AG04450 (cell line): ENCODE results near the gene TESPA1. TPM values are rescaled to one million over a fixed set of nuclear protein-coding genes. Genes with fewer than 3 reads are reported as not detected.

Experiments used
- CTCF ChIA-PET: fragments of 300-600, 350-600 bp; formaldehyde crosslinking; extraction: SDS; loops from one replicate; lab custom pipeline; 2022; ENCODE audit warnings: antibody characterized with exemption, inconsistent platforms; lab: Charles Lee
- POLR2A ChIA-PET: fragments of 350-600 bp; formaldehyde crosslinking; extraction: SDS; loops from one replicate; lab custom pipeline; 2021; ENCODE audit warnings: antibody characterized with exemption, inconsistent platforms; lab: Yijun Ruan, JAX
- DNase-seq: peaks from one replicate; pipeline ENCODE4 v3.0.0-alpha.2; 2011; ENCODE audit warnings: low read depth, low spot score
- H3K27ac ChIP-seq: one replicate; pipeline ENCODE4 v1.5.1; 2012; ENCODE audit warnings: low read depth, low read length, control low read depth
- H3K27me3 ChIP-seq: one replicate; pipeline ENCODE4 v1.6.0; 2012; ENCODE audit warnings: low read length; ENCODE audit not compliant: control insufficient read depth, insufficient read depth
- H3K4me3 ChIP-seq: 2 replicates; pipeline ENCODE4 v1.5.1; 2011; ENCODE audit warnings: mild to moderate bottlenecking, low read depth, low read length, control low read depth
- H3K9me3 ChIP-seq: 2 replicates; pipeline ENCODE4 v1.5.1; 2012; ENCODE audit warnings: low read length; ENCODE audit not compliant: control insufficient read depth, insufficient read depth
- polyA plus RNA-seq: library from polyadenylated mRNA; depleted of rRNA; stranded (reverse); fragments of >200 nt; gene quantifications from 2 replicates; pipeline ENCODE4 v1.2.3, GENCODE V29; 2011
- TF ChIP-seq, protein P1 (sequence below): IDR thresholded peaks from 2 replicates; pipeline ENCODE4 v1.5.1; 2011; ENCODE audit warnings: low read depth, low read length, control low read depth, inconsistent platforms

TESPA1 gene
- polyA plus RNA-seq, 1 experiment: not detected

DNA sequence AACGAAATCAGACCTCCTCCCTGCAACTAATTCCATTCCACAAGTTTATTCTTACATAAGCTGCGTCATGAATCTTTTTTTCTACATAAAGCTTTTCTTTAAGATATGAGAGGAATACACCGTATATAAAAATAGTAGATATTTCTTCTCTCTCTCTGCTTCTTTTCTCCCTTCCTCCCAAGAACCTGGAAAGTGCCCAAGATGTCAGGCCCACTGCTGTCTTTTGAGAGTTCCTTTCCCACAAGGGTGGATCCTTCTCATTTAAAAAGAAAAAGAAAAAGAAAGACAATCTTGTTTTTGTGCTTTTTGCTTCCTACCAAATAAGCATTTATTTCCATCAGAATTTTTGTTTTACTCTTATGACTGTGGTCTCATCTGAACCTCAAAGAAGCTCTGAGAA lies 11.0 kb downstream of the TESPA1 start:
- ChIA-PET CTCF (interaction anchor here (6.1 to 7.8 kb wide), 2 partner anchors 16 to 19 kb away, joined by 41 to 47 read pairs; no protein-coding TSS in a partner anchor), POLR2A (no interaction called here)
- no peak for DNase-seq
- Histone ChIP-seq H3K27ac (no peak overlapping the region), H3K9me3 (no peaks in the 10 kb centered on the region), H3K4me3 (no peak overlapping the region), H3K27me3 (no peaks in the 10 kb centered on the region)
- TF ChIP-seq, protein P1, sequence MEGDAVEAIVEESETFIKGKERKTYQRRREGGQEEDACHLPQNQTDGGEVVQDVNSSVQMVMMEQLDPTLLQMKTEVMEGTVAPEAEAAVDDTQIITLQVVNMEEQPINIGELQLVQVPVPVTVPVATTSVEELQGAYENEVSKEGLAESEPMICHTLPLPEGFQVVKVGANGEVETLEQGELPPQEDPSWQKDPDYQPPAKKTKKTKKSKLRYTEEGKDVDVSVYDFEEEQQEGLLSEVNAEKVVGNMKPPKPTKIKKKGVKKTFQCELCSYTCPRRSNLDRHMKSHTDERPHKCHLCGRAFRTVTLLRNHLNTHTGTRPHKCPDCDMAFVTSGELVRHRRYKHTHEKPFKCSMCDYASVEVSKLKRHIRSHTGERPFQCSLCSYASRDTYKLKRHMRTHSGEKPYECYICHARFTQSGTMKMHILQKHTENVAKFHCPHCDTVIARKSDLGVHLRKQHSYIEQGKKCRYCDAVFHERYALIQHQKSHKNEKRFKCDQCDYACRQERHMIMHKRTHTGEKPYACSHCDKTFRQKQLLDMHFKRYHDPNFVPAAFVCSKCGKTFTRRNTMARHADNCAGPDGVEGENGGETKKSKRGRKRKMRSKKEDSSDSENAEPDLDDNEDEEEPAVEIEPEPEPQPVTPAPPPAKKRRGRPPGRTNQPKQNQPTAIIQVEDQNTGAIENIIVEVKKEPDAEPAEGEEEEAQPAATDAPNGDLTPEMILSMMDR: no peak

DNA sequence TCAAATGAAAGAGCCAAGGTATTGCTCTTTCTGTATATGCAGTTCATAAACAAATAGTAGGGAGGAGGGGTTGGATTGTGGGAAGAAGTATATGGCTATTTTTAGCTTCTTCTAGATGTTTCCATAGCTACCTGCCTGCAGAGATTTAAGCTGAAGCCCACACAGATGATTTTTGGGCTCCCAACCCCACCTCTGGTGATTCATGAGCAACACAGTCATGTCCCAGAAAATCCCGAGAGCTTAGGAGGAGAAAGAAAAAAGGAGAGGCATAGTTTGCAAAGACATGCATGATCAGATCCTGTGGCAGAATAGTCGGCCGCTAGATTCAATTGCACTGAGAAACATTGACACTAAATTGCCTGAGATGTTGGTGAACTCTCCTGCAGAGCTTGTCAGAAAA lies 13.8 kb downstream of the TESPA1 start:
- TF ChIP-seq, protein P1: no peak
- H3K27ac ChIP-seq: no peak overlapping the region
- POLR2A ChIA-PET: no interaction called here

DNA sequence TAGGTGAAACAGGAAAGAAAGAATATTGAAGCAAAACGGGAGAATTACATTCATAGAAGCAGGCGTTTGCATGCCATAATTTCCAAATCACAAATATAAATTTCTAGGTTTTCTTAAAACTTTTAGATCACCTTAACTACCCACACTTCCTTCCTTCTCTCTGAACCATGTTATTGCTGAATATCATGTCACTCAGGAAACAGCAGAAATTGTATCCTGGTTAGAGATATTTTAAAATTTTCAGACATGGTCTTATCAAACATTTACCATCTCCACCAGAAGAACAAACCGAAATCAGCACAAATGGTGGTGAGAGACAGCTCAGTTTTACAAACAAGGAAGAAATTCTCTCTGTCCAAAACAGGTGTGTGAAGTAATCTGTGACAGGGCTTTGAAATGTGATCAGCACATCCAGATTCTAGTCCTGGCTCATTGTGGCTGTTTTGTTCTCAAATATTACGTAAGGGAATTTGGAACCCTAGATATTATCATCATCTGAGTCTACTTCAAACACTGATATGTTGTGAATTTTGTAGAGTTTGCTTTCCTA lies 16.3 kb downstream of the TESPA1 start:
- DNase-seq: no peak
- no peak overlapping the region for H3K27ac ChIP-seq
- no peaks in the 10 kb centered on the region for H3K27me3 ChIP-seq
- ChIA-PET CTCF (interaction anchor here (0.8 to 7.8 kb wide), 3 partner anchors 10 to 388 kb away, joined by 4 to 47 read pairs (median 27); no protein-coding TSS in a partner anchor), POLR2A (no interaction called here)
- no peak overlapping the region for H3K4me3 ChIP-seq
- TF ChIP-seq, protein P1: no peak
- no peaks in the 10 kb centered on the region for H3K9me3 ChIP-seq

More for the DNA sequence above, 13.8 kb downstream of the TESPA1 start:
- Histone ChIP-seq H3K4me3 (no peak overlapping the region), H3K27me3 (no peaks in the 10 kb centered on the region), H3K9me3 (no peaks in the 10 kb centered on the region)
- DNase-seq: no peak
- CTCF ChIA-PET: interaction anchor here (0.5 to 7.8 kb wide), 4 partner anchors 13 to 221 kb away, joined by 3 to 47 read pairs (median 15); no protein-coding TSS in a partner anchor

DNA sequence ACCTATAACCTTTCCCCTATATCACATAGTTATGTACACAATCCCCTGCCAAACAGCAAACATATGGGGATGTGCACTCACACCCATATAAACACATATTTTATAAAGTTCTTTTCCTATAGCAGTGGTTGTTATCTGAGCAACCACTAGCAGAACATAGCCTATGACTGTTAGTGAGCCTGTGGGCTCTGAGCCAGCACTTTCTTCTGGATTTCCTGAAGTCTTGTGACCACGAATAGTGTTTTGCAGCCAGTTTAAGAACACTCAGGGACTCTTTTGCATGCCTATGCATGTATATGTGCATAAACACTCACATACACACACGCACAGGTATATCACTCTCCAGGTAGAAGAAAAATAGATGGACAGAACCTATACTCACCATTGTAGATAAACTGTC lies 17.1 kb downstream of the TESPA1 start:
- CTCF ChIA-PET: no interaction called here

DNA sequence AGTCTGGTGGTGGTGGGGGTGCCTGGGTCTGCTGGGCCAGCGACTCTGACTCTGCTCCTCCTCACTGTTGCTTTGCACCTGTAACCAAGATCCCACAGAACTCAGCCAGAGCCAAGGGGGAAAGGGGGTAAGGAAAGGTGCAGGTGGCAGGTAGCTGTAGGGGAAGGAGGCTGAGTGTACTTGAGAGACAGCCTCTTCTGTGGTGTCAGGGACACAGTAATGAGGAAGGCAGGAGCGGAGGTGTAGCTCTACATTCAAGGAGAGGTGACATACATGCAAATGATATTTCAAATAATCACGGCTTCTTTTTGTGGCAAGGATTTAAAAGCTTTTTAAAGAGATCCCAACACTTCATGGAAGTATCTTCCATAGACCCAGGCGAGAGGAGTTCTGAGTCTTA lies 23.4 kb downstream of the TESPA1 start:
- H3K4me3 ChIP-seq: no peak overlapping the region
- DNase-seq: no peak
- TF ChIP-seq, protein P1: no peak
- ChIA-PET CTCF (interaction anchor here (1.2 to 7.5 kb wide), 5 partner anchors 26 to 211 kb away, joined by 3 to 160 read pairs (median 5); partner anchors contain the start of gene MUCL1), POLR2A (no interaction called here)
- H3K27me3 ChIP-seq: no peaks in the 10 kb centered on the region
- H3K27ac ChIP-seq: no peak overlapping the region
- H3K9me3 ChIP-seq: no peaks in the 10 kb centered on the region

More for the DNA sequence above, 17.1 kb downstream of the TESPA1 start:
- Histone ChIP-seq H3K27me3 (no peaks in the 10 kb centered on the region), H3K4me3 (no peak overlapping the region), H3K27ac (no peak overlapping the region), H3K9me3 (no peaks in the 10 kb centered on the region)
- DNase-seq: no peak
- TF ChIP-seq, protein P1: no peak
- POLR2A ChIA-PET: no interaction called here
